Neural cell (in vitro differentiated cells): ENCODE measurements around the gene MAD1L1. TPM values are rescaled to one million over a fixed set of nuclear protein-coding genes. Genes with fewer than 3 reads are reported as not detected.

ENCODE experiments used
- H2AFZ ChIP-seq: fragments of 200-600, 300-800 bp; sonication (generic), shearing (Covaris generic); 2 replicates; pipeline ENCODE4 v1.6.0; 2014; ENCODE audit warnings: low read depth, mild to moderate bottlenecking, antibody characterized with exemption, low read length, moderate library complexity
- H3F3A ChIP-seq: fragments of 200-600 bp; shearing (Covaris generic); 2 replicates; pipeline ENCODE4 v1.6.1; 2016; ENCODE audit warnings: mild to moderate bottlenecking, moderate library complexity, mixed read lengths, antibody characterized with exemption, low read length; ENCODE audit not compliant: insufficient read depth, poor library complexity, severe bottlenecking
- H3K27ac ChIP-seq: fragments of 200-600, 300-800 bp; sonication (generic), shearing (Covaris generic); 2 replicates; pipeline ENCODE4 v1.5.1; 2014; ENCODE audit warnings: mild to moderate bottlenecking, low read length, moderate library complexity
- H3K27me3 ChIP-seq: fragments of 300-800, 200-600 bp; sonication (generic), shearing (Covaris generic); 2 replicates; pipeline ENCODE4 v1.6.0; 2014; ENCODE audit warnings: mild to moderate bottlenecking, low read depth, low read length, moderate library complexity; ENCODE audit not compliant: insufficient read depth
- H3K36me3 ChIP-seq: fragments of 300-800, 200-600 bp; sonication (generic), shearing (Covaris generic); 2 replicates; pipeline ENCODE4 v1.5.1; 2014; ENCODE audit warnings: mild to moderate bottlenecking, antibody characterized with exemption, low read length, moderate library complexity; ENCODE audit not compliant: insufficient read depth
- H3K4me2 ChIP-seq: fragments of 300-800, 200-600 bp; sonication (generic), shearing (Covaris generic); 2 replicates; pipeline ENCODE4 v1.6.0; 2014; ENCODE audit warnings: mild to moderate bottlenecking, low read length
- H3K4me3 ChIP-seq: fragments of 300-800, 200-600 bp; sonication (generic), shearing (Covaris generic); 2 replicates; pipeline ENCODE4 v1.5.1; 2014; ENCODE audit warnings: mild to moderate bottlenecking, low read length, moderate library complexity
- H3K79me2 ChIP-seq: fragments of 200-600 bp; shearing (Covaris generic); replicated peaks from 2 replicates; pipeline ENCODE4 v1.6.0; 2014; ENCODE audit warnings: mild to moderate bottlenecking, low read length, moderate library complexity; ENCODE audit not compliant: insufficient read depth
- H3K9ac ChIP-seq: fragments of 300-800, 200-600 bp; sonication (generic), shearing (Covaris generic); 2 replicates; pipeline ENCODE4 v1.6.1; 2016; ENCODE audit warnings: mild to moderate bottlenecking, low read length, mixed read lengths
- H3K9me2 ChIP-seq: fragments of 200-600 bp; shearing (Covaris generic); 2 replicates; pipeline ENCODE4 v1.6.1; 2016; ENCODE audit warnings: mild to moderate bottlenecking, low read length, mixed read lengths; ENCODE audit not compliant: insufficient read depth
- H3K9me3 ChIP-seq: fragments of 200-600, 300-800 bp; sonication (generic), shearing (Covaris generic); 2 replicates; pipeline ENCODE4 v1.6.1; 2016; ENCODE audit warnings: mild to moderate bottlenecking, mixed run types, low read length, moderate library complexity, mixed read lengths
- H4K20me1 ChIP-seq: fragments of 200-600 bp; shearing (Covaris generic); 2 replicates; pipeline ENCODE4 v1.6.1; 2016; ENCODE audit warnings: mild to moderate bottlenecking, mixed run types; ENCODE audit not compliant: insufficient read depth
- CTCF ChIP-seq: fragments of 450-650 bp; IDR thresholded peaks from 2 replicates; pipeline ENCODE4 v1.5.1; 2014; ENCODE audit warnings: antibody characterized with exemption, mild to moderate bottlenecking, moderate library complexity; ENCODE audit not compliant: poor library complexity, severe bottlenecking
- EP300 ChIP-seq: fragments of 450-650 bp; conservative IDR thresholded peaks from 2 replicates; pipeline ENCODE4 v1.6.1; 2014; ENCODE audit warnings: antibody characterized with exemption, mild to moderate bottlenecking, moderate library complexity; ENCODE audit not compliant: poor library complexity, severe bottlenecking
- EZH2 ChIP-seq: fragments of 200-600, 300-800 bp; shearing (Covaris generic), sonication (generic); IDR thresholded peaks from 2 replicates; pipeline ENCODE4 v1.6.1; 2014; ENCODE audit warnings: antibody characterized with exemption, low read length, borderline replicate concordance, mild to moderate bottlenecking; ENCODE audit not compliant: insufficient read depth, poor library complexity, severe bottlenecking
- MXI1 ChIP-seq: fragments of 450-650 bp; conservative IDR thresholded peaks from 2 replicates; pipeline ENCODE4 v1.6.1; 2014; ENCODE audit warnings: antibody characterized with exemption, mild to moderate bottlenecking; ENCODE audit not compliant: poor library complexity, severe bottlenecking
- POLR2AphosphoS5 ChIP-seq: IDR thresholded peaks from 2 replicates; pipeline ENCODE4 v1.6.1; 2012
- RAD21 ChIP-seq: fragments of 450-650 bp; conservative IDR thresholded peaks from 2 replicates; pipeline ENCODE4 v1.6.1; 2014; ENCODE audit warnings: antibody characterized with exemption, mild to moderate bottlenecking, moderate library complexity
- REST ChIP-seq: IDR thresholded peaks from 2 replicates; pipeline ENCODE4 v1.6.1; 2012; ENCODE audit warnings: borderline replicate concordance
- SMC3 ChIP-seq: fragments of 450-650 bp; conservative IDR thresholded peaks from 2 replicates; pipeline ENCODE4 v1.6.1; 2014; ENCODE audit warnings: antibody characterized with exemption, mild to moderate bottlenecking, moderate library complexity; ENCODE audit not compliant: poor library complexity
- TAF1 ChIP-seq: IDR thresholded peaks from 2 replicates; pipeline ENCODE4 v1.6.1; 2012; ENCODE audit warnings: low read depth
- polyA plus RNA-seq: library from polyadenylated mRNA; depleted of rRNA; stranded (reverse); fragments of >200 nt; gene quantifications from 2 replicates; pipeline ENCODE4 v1.2.3, GENCODE V29; 2014

Gene MAD1L1
- polyA plus RNA-seq, 1 donor from 2014 or later: 31.4 TPM

GRCh38 chr7:1915326-1915725 lies 317.4 kb downstream of the MAD1L1 start:
- H3K27me3 ChIP-seq: no peaks in the 10 kb centered on the region
- H3K9me3 ChIP-seq: no peaks in the 10 kb centered on the region
- no peaks in the 10 kb centered on the region for H4K20me1 ChIP-seq
- H3K4me2 ChIP-seq: no peak overlapping the region
- H3K9me2 ChIP-seq: no peaks in the 10 kb centered on the region
- no peak overlapping the region for H2AFZ ChIP-seq
- no peaks in the 10 kb centered on the region for H3K36me3 ChIP-seq
- no peaks in the 10 kb centered on the region for H3K79me2 ChIP-seq
- H3K9ac ChIP-seq: no peak overlapping the region
- no peak overlapping the region for H3K27ac ChIP-seq
- no peaks in the 10 kb centered on the region for H3F3A ChIP-seq
- no peak for TF ChIP-seq EZH2
- TF ChIP-seq CTCF: no peak
- no peak for TF ChIP-seq TAF1
- H3K4me3 ChIP-seq: no peak overlapping the region

GRCh38 chr7:1914743-1915142 lies 318.0 kb downstream of the MAD1L1 start:
- H3K9ac ChIP-seq: no peak overlapping the region
- H3F3A ChIP-seq: no peaks in the 10 kb centered on the region
- H3K36me3 ChIP-seq: no peaks in the 10 kb centered on the region
- no peak overlapping the region for H3K4me2 ChIP-seq
- H2AFZ ChIP-seq: no peak overlapping the region
- H3K27ac ChIP-seq: no peak overlapping the region
- TF ChIP-seq REST (no peak), SMC3 (no peak), TAF1 (no peak), CTCF (no peak), EP300 (no peak), POLR2AphosphoS5 (no peak), RAD21 (no peak), EZH2 (no peak), MXI1 (no peak)
- H3K9me2 ChIP-seq: no peaks in the 10 kb centered on the region
- H4K20me1 ChIP-seq: no peaks in the 10 kb centered on the region
- H3K4me3 ChIP-seq: no peak overlapping the region
- H3K27me3 ChIP-seq: no peaks in the 10 kb centered on the region
- H3K79me2 ChIP-seq: no peaks in the 10 kb centered on the region
- no peaks in the 10 kb centered on the region for H3K9me3 ChIP-seq
